Testis (tissue), 2 donors: ENCODE data around the gene HDGFL3.

Experiments used
- CTCF ChIP-seq, 3 experiments: fragments of 450-650 bp in 2 of 3; fragments of 200-600 bp in 1 of 3; sonication (generic) in 1 of 3; IDR thresholded peaks; one replicate each; pipeline ENCODE4 v1.5.1; 2016 to 2019; ENCODE audit warnings: antibody characterized with exemption in 3 of 3, mild to moderate bottlenecking in 2 of 3, moderate library complexity in 1 of 3
- POLR2A ChIP-seq: fragments of 450-650 bp; IDR thresholded peaks from one replicate; pipeline ENCODE4 v1.6.1; 2017; ENCODE audit warnings: antibody characterized with exemption, mild to moderate bottlenecking, moderate library complexity

GRCh38 chr15:83174891-83175290 is 32.7 kb downstream of the HDGFL3 start:
- TF ChIP-seq CTCF (IDR thresholded peaks at IDR 0.05) = no peak
- TF ChIP-seq POLR2A = no peak
